ENCODE measurements around the gene ALOX12B.
A peak's percentile ranks its signal among the peaks of the same experiment; 100 is the strongest.
"Not testable (repeated sequence)": the region's sequence is repeated elsewhere in the genome, so short reads cannot be mapped to it uniquely, and the experiment has no call there.

Gene ALOX12B

DNA sequence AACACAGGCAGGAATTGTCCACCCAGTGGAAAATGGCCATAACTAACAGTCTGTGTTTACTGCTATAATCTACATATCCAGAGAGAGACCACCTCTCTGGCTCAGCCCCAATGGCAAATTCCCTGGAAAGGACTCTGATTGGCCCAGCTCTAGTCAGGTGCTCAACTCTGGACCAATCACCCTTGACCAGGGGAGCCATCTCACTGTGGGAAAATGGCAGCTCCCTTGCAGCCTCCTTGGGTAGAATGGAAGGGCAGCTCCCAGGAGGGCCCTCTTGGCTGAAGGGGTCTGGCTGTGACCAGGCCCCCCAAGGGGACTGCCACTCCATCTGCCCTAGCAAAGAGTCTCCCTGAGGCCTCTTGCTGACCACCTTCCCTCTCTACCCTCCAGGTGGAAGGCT lies 45.5 kb downstream of the ALOX12B start:
- no peak for DNase-seq

DNA sequence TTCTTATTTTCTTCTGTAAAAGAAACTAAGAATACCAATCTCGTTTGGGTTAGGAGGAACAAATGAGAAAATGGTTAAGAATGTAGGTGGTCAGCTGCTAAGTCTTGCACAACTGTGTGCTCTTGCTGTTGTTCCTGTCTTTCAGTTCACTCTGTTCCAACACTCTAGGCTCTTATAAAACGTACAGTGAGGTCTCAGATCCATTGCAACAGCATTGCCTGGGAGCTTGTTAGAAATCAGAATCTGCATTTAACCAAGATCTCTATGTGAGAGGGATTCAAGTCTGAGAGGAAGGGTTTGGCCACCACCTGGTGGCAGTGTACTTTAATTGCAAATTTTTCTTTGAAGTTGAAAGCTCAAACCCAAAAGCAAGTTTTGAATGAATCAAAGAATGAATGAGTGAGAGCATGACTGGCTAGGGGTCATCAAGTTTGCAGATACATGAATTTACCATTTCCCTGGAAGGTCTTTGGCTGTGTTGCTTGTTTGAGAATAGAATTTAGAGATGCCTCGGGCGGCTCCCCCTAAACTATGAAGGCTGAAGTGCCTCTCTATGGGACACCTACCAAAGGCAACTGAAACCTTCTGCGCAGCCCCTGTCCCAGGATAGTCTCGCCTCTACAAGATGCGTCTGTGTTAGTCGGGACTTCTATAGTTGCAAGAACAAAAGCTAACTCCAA lies 46.1 kb downstream of the ALOX12B start:
- DNase-seq: peak; percentile 57

DNA sequence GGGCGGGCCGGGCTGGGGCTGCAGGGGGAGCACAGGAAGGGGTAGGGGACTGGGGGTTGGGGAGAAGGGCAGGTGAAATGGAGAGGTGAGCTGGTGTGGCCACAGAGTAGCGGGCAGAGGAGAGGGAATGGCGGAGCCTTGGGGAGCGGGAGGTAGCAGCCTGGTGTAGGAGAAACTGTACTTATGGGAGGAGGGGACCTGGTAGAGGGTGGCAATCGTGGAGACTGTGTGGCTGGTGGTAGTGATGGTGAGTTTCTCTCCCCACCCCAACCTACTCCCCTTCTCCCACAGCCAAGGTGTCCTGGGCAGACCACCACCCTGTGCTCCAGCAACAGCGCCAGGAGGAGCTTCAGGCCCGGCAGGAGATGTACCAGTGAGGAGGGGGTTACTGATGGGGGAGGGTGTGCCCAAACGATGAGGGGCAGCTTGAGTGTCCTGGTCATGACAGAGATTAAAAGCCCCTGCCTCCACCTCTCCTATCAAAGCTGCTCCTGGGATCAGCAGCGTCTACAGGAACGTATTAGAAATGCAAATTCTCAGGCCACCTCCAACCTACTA lies 47.8 kb downstream of the ALOX12B start:
- DNase-seq: no peak

DNA sequence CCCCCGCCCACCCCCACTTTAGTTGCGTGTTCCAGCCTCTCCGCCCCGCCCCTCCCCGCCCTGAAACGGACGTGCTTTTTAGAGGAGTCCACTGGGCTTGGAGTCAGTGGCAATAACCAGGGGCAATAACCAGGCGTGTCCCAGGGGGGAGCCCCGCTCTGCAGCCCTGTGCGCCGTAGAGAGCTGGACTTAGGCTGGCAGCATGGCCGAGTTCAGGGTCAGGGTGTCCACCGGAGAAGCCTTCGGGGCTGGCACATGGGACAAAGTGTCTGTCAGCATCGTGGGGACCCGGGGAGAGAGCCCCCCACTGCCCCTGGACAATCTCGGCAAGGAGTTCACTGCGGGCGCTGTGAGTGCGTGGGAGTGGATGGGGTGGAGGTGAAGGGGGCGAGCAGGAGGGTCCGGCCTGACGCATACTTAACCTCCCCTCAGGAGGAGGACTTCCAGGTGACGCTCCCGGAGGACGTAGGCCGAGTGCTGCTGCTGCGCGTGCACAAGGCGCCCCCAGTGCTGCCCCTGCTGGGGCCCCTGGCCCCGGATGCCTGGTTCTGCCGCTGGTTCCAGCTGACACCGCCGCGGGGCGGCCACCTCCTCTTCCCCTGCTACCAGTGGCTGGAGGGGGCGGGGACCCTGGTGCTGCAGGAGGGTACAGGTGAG lies 48.4 kb downstream of the ALOX12B start, which contains the start of gene ALOX15B:
Gene ALOX15B, plus strand, starts transcription at position 106 of the 657 bp plus-strand sequence. Its CDS starts 97 bp downstream, at position 203.
- DNase-seq: no peak

DNA sequence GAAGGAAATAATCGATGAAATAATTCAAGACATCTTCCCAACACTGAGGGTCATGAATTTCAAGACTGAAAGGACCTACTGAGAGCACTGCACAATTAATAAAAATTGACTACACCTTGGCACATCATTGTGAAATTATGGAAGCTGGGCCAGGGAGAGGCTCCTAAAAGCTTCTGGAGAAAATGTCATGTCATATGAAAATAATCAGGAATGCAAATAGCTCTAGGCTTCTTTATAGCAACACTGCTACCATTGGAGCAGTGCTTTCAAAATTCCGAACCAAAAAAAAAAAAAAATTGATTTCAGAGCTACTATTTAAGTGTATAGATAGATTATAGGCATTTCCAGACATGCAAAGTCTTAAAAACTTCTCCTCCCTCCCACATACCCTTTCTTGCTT lies 55.1 kb downstream of the ALOX12B start:
- DNase-seq: no peak

DNA sequence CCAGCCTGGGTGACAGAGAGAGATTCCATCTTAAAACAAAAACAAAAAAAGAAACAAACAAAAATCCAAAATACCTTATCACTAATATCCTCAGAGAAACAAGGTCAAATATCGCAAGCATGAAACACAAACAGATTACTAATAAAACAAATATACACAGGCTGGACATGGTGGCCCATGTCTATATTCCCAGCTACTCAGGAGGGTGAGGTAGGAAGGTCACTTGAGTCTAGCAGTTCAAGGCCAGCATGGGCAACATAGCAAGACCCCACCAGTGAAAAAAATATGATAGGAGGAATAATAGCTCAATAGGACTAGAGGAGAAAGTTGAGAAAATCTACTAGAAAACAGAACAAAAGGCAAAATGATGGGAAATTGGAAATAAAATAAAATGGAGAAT lies 55.6 kb downstream of the ALOX12B start:
- no peak for DNase-seq

DNA sequence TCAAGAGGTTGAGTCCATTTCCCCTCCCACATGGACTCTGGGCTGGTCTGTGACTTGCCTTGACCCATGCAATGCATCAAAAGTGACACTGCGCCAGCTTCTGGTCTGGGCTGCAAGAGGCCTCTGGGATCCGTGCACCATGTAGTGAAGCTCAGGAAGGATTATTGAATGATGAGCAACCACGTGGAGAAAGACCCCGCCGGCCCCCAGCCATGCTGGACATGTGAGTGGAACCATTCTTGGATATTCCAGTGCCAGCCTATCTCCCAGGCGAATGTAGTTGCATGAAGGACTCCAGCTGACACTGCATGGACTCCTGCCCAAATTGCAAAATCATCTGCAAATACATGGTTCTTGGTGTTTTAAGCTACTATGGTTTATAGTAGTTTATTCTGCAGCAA lies 56.3 kb downstream of the ALOX12B start:
- no peak for DNase-seq

DNA sequence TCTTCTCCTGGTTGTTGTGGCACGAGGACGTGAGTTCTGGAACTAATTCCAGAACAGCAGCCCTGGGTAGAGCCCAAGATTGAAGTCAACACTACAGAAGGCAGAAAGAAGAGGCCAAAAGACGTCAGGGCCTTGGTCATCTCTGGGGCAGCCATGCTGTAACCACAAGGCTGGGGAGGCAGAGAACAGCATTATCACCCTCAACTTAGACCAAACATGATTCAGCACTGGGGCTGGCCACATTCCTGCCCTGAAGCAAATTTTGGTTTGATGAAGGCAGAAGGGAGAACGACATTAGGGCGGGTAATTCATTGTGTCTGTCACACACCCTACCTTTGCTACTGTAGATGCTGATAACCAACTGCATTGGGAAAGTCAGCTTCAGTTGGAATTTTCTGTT lies 58.4 kb downstream of the ALOX12B start:
- DNase-seq: no peak

DNA sequence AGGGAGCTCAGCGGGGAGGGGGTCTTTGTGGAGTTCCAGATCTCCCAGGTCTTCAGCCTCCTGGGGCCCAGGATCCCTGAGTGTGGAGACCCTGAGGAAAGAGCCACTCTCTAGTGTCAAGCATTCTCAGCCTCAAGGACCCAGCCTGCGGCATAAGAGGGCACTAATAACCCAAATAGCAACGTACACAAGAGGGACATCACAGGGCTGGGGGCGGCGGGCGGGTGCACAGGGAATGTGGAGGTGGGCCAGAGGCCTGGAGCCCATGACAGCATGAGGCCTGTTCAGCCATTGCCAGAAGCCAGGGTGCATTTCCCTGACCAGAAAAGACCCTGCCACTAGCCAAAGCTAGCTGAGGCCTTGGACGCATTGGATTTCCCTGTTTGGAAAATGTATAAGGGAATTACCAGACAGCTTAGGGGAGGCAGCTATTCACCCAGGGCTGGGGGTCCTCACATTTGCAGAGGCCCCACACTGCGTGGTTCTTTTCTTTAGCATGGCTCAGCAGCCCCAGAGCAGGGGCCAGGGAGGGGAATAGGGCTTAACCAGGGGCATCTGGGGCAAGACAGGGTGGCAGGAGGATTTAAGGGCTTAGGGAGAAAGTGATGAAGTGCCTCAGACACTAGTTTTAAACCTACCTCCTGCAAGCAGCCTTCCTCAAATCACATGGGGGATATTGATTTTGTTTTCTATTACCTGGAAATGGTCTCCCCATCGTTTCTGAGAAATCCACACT lies 62.2 kb downstream of the ALOX12B start:
- DNase-seq: no peak

DNA sequence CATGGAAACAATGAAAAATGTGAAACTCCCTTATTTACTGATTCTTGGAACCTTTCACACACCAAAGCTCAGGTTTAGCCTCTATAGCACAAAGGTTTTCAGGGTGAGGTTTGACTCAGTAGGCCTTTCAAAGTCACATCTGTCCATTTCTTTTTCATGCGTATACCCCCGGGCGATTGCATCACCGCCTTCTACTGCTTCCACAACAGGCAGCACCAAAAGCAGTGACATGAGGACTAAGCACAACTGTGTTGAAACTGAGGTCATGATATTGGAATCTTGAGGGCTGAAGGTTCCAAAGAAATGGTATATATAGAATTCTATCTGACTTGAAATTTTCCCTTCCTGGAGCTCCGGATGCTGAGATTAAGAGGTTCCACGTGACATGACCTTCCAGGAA lies 63.4 kb downstream of the ALOX12B start:
- DNase-seq: not testable (repeated sequence)
